Astrocyte (in vitro differentiated cells and primary cell): ENCODE measurements around the gene FLII. TPM values are rescaled to one million over a fixed set of nuclear protein-coding genes. Genes with fewer than 3 reads are reported as not detected.

Experiments used
- DNase-seq: peaks from one replicate; pipeline ENCODE4 v3.0.0-alpha.2; 2010; ENCODE audit warnings: low read depth
- FAIRE-seq: peaks from 2 replicates; lab custom pipeline; 2011; peaks lifted over from hg19 to GRCh38; lab: Jason Lieb, UNC
- H2AFZ ChIP-seq: 2 replicates; pipeline ENCODE4 v1.6.0; 2012; ENCODE audit warnings: low read depth, low read length, inconsistent platforms
- H3K27ac ChIP-seq: 2 replicates; pipeline ENCODE4 v1.5.1; 2011; ENCODE audit warnings: low read depth, low read length, inconsistent platforms
- H3K27me3 ChIP-seq: 2 replicates; pipeline ENCODE4 v1.6.0; 2011; ENCODE audit warnings: low read length, inconsistent platforms; ENCODE audit not compliant: insufficient read depth
- H3K36me3 ChIP-seq: 2 replicates; pipeline ENCODE4 v1.5.1; 2011; ENCODE audit warnings: low read length, inconsistent platforms; ENCODE audit not compliant: insufficient read depth
- H3K4me1 ChIP-seq: 2 replicates; pipeline ENCODE4 v1.5.1; 2011; ENCODE audit warnings: low read length, inconsistent platforms; ENCODE audit not compliant: insufficient read depth
- H3K4me2 ChIP-seq: 2 replicates; pipeline ENCODE4 v1.6.0; 2012; ENCODE audit warnings: low read length, inconsistent platforms
- H3K4me3 ChIP-seq: 2 replicates; pipeline ENCODE4 v1.5.1; 2011; ENCODE audit warnings: low read depth, mild to moderate bottlenecking, low read length, inconsistent platforms; ENCODE audit not compliant: insufficient read depth
- H3K79me2 ChIP-seq: 2 replicates; pipeline ENCODE4 v1.6.0; 2012; ENCODE audit warnings: mild to moderate bottlenecking, low read length, inconsistent platforms; ENCODE audit not compliant: insufficient read depth
- H3K9ac ChIP-seq: 2 replicates; pipeline ENCODE4 v1.6.0; 2012; ENCODE audit warnings: mild to moderate bottlenecking, low read length, inconsistent platforms
- H3K9me3 ChIP-seq: 2 replicates; pipeline ENCODE4 v1.5.1; 2012; ENCODE audit warnings: low read depth, mild to moderate bottlenecking, low read length, inconsistent platforms; ENCODE audit not compliant: insufficient read depth
- H4K20me1 ChIP-seq: 2 replicates; pipeline ENCODE4 v1.6.0; 2012; ENCODE audit warnings: low read length, inconsistent platforms; ENCODE audit not compliant: insufficient read depth
- H3K27ac Mint-ChIP-seq: one replicate; pipeline ENCODE4 v1.8.0; 2021; ENCODE audit warnings: mild to moderate bottlenecking, mixed read lengths; ENCODE audit not compliant: unreplicated experiment
- H3K27me3 Mint-ChIP-seq: one replicate; pipeline ENCODE4 v1.8.0; 2021; ENCODE audit warnings: low read depth, mixed read lengths; ENCODE audit not compliant: unreplicated experiment
- H3K36me3 Mint-ChIP-seq: one replicate; pipeline ENCODE4 v1.8.0; 2021; ENCODE audit warnings: low read depth, mixed read lengths; ENCODE audit not compliant: unreplicated experiment
- H3K4me1 Mint-ChIP-seq: one replicate; pipeline ENCODE4 v1.8.0; 2021; ENCODE audit warnings: low read depth, mixed read lengths; ENCODE audit not compliant: unreplicated experiment
- H3K4me3 Mint-ChIP-seq: one replicate; pipeline ENCODE4 v1.8.0; 2021; ENCODE audit warnings: mild to moderate bottlenecking, moderate library complexity, mixed read lengths; ENCODE audit not compliant: unreplicated experiment
- H3K9me3 Mint-ChIP-seq: one replicate; pipeline ENCODE4 v1.8.0; 2021; ENCODE audit warnings: mild to moderate bottlenecking, mixed read lengths; ENCODE audit not compliant: unreplicated experiment
- EZH2 ChIP-seq: IDR thresholded peaks from 2 replicates; pipeline ENCODE4 v1.6.1; 2012; ENCODE audit warnings: mild to moderate bottlenecking, low read length, inconsistent platforms; ENCODE audit not compliant: insufficient read depth
- total RNA-seq: library from RNA; stranded (reverse); gene quantifications from 2 replicates; pipeline ENCODE4 v1.2.1, GENCODE V29; 2021
- TF ChIP-seq, protein P1 (sequence below): IDR thresholded peaks from 2 replicates; pipeline ENCODE4 v1.5.1; 2011; ENCODE audit warnings: low read depth, mild to moderate bottlenecking, inconsistent platforms, low read length, moderate library complexity; ENCODE audit not compliant: insufficient read depth

FLII gene
- total RNA-seq, 1 donor from 2014 or later = 257 TPM

DNA sequence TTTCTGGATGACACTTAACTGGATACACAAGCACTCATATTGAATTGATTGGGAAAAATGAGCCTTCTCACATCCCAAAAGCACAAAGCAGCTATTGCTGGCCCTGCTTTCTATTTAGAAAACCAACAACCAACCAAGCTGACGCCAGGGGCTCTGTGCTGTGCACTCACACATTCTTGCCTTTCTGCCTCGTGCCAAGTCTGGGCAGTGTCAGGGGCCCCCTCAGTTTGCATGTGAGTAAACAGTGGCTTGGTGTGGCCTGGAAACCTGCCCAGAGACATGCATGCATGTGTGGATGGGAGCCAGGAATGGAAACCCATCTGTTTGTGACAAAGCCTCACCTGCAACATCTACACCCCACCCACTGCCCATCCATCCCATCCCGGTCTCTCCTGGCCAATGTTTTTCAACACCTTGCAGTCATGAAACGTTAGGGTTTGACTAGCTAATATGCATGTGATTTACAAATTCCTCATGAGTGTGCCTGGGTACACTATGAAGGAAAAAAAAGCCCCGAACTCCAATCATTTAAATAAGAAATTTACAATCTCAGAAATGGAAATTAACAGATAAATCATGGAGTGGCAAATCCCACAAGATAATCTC is 22.3 kb upstream of the FLII start:
- no peak overlapping the region for H2AFZ ChIP-seq
- H3K79me2 ChIP-seq = peaks cover 4% of the 10 kb centered on the region
- Mint-ChIP-seq H3K36me3 (peaks cover 33% of the 10 kb centered on the region), H3K4me3 (no peak overlapping the region), H3K4me1 (peaks cover 4% of the 10 kb centered on the region), H3K9me3 (no peaks in the 10 kb centered on the region), H3K27ac (no peak overlapping the region), H3K27me3 (no peaks in the 10 kb centered on the region)
- no peak overlapping the region for H3K4me2 ChIP-seq
- no peak overlapping the region for H3K9ac ChIP-seq
- FAIRE-seq = no peak
- peaks cover 27% of the 10 kb centered on the region for H4K20me1 ChIP-seq
- peaks cover 3% of the 10 kb centered on the region for H3K4me1 ChIP-seq
- H3K27ac ChIP-seq = no peak overlapping the region
- H3K36me3 ChIP-seq = peaks cover 56% of the 10 kb centered on the region
- TF ChIP-seq, protein P1, sequence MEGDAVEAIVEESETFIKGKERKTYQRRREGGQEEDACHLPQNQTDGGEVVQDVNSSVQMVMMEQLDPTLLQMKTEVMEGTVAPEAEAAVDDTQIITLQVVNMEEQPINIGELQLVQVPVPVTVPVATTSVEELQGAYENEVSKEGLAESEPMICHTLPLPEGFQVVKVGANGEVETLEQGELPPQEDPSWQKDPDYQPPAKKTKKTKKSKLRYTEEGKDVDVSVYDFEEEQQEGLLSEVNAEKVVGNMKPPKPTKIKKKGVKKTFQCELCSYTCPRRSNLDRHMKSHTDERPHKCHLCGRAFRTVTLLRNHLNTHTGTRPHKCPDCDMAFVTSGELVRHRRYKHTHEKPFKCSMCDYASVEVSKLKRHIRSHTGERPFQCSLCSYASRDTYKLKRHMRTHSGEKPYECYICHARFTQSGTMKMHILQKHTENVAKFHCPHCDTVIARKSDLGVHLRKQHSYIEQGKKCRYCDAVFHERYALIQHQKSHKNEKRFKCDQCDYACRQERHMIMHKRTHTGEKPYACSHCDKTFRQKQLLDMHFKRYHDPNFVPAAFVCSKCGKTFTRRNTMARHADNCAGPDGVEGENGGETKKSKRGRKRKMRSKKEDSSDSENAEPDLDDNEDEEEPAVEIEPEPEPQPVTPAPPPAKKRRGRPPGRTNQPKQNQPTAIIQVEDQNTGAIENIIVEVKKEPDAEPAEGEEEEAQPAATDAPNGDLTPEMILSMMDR = no peak
- TF ChIP-seq EZH2 = no peak
- no peak for DNase-seq
- no peaks in the 10 kb centered on the region for H3K9me3 ChIP-seq
- H3K4me3 ChIP-seq = no peak overlapping the region
- no peaks in the 10 kb centered on the region for H3K27me3 ChIP-seq

DNA sequence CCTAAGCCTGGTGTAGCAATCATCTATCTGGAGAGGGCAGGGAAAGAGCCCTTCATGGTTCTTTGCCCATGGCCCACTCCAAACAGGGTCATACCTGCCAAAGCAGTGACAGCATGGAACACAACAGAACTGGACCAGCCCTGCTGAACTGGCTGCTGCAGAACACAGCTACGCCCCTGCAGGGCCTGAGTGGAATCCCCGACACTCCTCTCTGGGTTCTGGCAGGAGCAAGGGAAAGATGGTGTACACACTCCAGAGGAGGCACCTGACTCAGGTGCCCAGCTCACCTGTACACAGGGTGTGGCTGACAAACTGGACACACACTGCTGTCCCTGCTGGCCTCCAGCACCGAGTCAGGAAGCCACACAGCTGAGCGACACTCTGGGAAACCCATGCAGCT is 21.7 kb upstream of the FLII start:
- Histone ChIP-seq H3K9ac (no peak overlapping the region), H3K27me3 (no peaks in the 10 kb centered on the region), H2AFZ (no peak overlapping the region), H3K4me2 (no peak overlapping the region), H4K20me1 (peaks cover 27% of the 10 kb centered on the region), H3K79me2 (peaks cover 4% of the 10 kb centered on the region), H3K4me1 (peaks cover 3% of the 10 kb centered on the region), H3K4me3 (no peak overlapping the region), H3K27ac (no peak overlapping the region), H3K9me3 (no peaks in the 10 kb centered on the region), H3K36me3 (peaks cover 54% of the 10 kb centered on the region)
- no peak for TF ChIP-seq EZH2
- TF ChIP-seq, protein P1 = no peak
- Mint-ChIP-seq H3K27me3 (no peaks in the 10 kb centered on the region), H3K36me3 (peaks cover 30% of the 10 kb centered on the region), H3K4me3 (no peak overlapping the region), H3K27ac (no peak overlapping the region), H3K9me3 (no peaks in the 10 kb centered on the region), H3K4me1 (peaks cover 4% of the 10 kb centered on the region)
- DNase-seq = no peak
- FAIRE-seq = no peak

- Histone ChIP-seq H3K4me1 (peaks cover 3% of the 10 kb centered on the region), H3K27me3 (no peaks in the 10 kb centered on the region), H3K27ac (no peak overlapping the region), H3K9ac (no peak overlapping the region), H3K9me3 (no peaks in the 10 kb centered on the region), H3K4me3 (no peak overlapping the region), H4K20me1 (peaks cover 30% of the 10 kb centered on the region), H3K4me2 (no peak overlapping the region), H2AFZ (no peak overlapping the region), H3K79me2 (peaks cover 4% of the 10 kb centered on the region), H3K36me3 (peaks cover 55% of the 10 kb centered on the region)
- no peak for FAIRE-seq
- no peak overlapping the region for H3K4me3 Mint-ChIP-seq
- no peaks in the 10 kb centered on the region for H3K27me3 Mint-ChIP-seq
- H3K27ac Mint-ChIP-seq = no peak overlapping the region
- TF ChIP-seq, protein P1 = no peak
- no peak for TF ChIP-seq EZH2
- H3K36me3 Mint-ChIP-seq = peaks cover 24% of the 10 kb centered on the region
- peak; percentile 37 for DNase-seq
- H3K4me1 Mint-ChIP-seq = peaks cover 4% of the 10 kb centered on the region
- H3K9me3 Mint-ChIP-seq = no peaks in the 10 kb centered on the region
Measured at GRCh38 chr17:18278867-18279266, 20.3 kb upstream of the FLII start.
